ENCODE data around the gene SYNGAP1. TPM values are rescaled to one million over a fixed set of nuclear protein-coding genes. Genes with fewer than 3 reads are reported as not detected.
"Not testable (repeated sequence)": the region's sequence is repeated elsewhere in the genome, so short reads cannot be mapped to it uniquely, and the experiment has no call there.

Gene SYNGAP1
- total and polyA plus RNA-seq, 4 donors: 11.5 to 98.9 (median 52.9) TPM

DNA sequence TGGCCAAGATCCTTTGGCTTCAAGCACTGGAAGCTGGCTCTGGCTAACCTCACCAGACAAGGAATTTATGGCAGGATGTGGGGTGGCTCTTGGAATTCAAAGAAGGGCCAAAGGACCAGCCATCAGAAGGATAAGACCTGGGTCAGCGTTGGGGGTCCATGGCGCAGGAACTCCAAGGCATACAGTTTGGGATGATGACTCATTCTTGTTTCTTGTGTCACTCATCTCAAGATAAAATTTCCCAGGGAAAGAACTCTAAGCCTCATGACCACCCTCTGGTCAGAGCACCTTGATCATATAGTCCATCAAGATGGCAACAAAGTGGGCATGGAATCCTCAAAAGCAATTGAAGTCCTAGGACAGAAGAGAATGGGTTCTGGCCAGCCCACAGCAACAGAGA is 39.4 kb downstream of the SYNGAP1 start:
- 100% methylated on average over 2 of the region's 2 CpGs for WGBS (ENCODE audit: insufficient coverage)
- no peak overlapping the region for H3K4me3 ChIP-seq (ENCODE audit: low read depth, low read length)

DNA sequence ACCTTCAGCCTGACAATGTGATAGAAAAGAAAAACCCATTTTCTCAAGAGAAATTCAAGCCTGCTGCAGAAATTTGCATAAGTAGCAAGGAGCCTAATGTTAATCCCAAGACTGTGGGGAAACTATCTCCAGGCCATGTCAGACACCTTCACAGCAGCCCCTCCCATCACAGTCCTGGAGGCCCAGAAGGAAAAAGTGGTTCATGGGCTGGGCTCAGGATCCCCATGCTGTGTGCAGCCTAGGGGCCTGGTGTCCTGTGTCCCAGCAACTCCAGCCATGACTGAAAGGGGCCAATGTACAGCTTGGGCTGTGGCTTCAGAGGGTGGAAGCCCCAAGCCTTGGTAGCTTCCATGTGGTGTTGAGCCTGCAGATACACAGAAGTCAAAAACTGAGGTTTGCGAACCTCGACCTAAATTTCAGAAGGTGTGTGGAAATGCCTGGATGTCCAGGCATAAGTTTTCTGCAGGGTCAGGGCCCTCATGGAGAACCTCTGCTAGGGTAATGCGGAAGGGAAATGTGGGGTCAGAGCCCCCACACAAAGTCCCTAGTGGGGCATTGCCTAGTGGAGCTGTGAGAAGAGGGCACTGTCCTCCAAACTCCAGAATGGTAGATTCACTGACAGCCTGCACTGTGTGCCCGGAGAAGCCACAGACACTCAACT is 46.3 kb downstream of the SYNGAP1 start:
- no peaks in the 10 kb centered on the region for H3K9me3 ChIP-seq (ENCODE audit: control insufficient read depth, insufficient read depth, low read length)
- DNase-seq (ENCODE audit: low read depth in 4 of 6, low spot score in 6 of 6): no peak
- no peaks in the 10 kb centered on the region for H3K27me3 ChIP-seq (ENCODE audit: control insufficient read depth, insufficient read depth, low read length)
- H3K36me3 ChIP-seq (ENCODE audit: control insufficient read depth, insufficient read depth, low read length): no peaks in the 10 kb centered on the region
- no peak overlapping the region for H3K27ac ChIP-seq (ENCODE audit: low read depth, low read length)
- H3K4me3 ChIP-seq (ENCODE audit: low read depth, low read length): no peak overlapping the region
- WGBS (ENCODE audit: insufficient coverage): 97% methylated on average over 4 of the region's 4 CpGs
- no peaks in the 10 kb centered on the region for H3K4me1 ChIP-seq (ENCODE audit: control insufficient read depth, insufficient read depth, low read length)

More for the DNA sequence above, 39.4 kb downstream of the SYNGAP1 start:
- no peak for DNase-seq (ENCODE audit: low read depth in 4 of 6, low spot score in 6 of 6)
- Histone ChIP-seq H3K27ac (ENCODE audit: low read depth, low read length) (no peak overlapping the region), H3K27me3 (ENCODE audit: control insufficient read depth, insufficient read depth, low read length) (no peaks in the 10 kb centered on the region), H3K4me1 (ENCODE audit: control insufficient read depth, insufficient read depth, low read length) (peaks cover 15% of the 10 kb centered on the region), H3K9me3 (ENCODE audit: control insufficient read depth, insufficient read depth, low read length) (no peaks in the 10 kb centered on the region), H3K36me3 (ENCODE audit: control insufficient read depth, insufficient read depth, low read length) (peaks cover 20% of the 10 kb centered on the region)

DNA sequence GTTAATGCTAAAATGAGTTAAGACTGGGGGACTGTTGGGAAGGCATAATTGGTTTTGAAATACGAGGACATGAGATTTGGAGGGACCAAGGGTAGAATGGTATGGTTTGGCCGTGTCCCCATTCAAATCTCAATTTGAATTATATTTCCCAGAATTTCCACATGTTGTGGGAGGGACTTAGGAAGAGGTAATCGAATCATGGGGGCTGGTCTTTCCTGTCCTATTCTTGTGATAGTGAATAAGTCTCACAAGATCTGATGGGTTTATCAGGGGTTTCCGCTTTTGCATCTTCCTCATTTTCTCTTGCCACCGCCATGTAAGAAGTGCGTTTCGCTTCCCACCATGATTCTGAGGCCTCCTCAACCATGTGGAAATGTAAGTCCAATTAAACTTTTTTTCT is 47.2 kb downstream of the SYNGAP1 start:
- Histone ChIP-seq H3K27ac (ENCODE audit: low read depth, low read length) (no peak overlapping the region), H3K4me1 (ENCODE audit: control insufficient read depth, insufficient read depth, low read length) (no peaks in the 10 kb centered on the region), H3K36me3 (ENCODE audit: control insufficient read depth, insufficient read depth, low read length) (no peaks in the 10 kb centered on the region), H3K9me3 (ENCODE audit: control insufficient read depth, insufficient read depth, low read length) (no peaks in the 10 kb centered on the region), H3K27me3 (ENCODE audit: control insufficient read depth, insufficient read depth, low read length) (no peaks in the 10 kb centered on the region), H3K4me3 (ENCODE audit: low read depth, low read length) (no peak overlapping the region)
- DNase-seq (ENCODE audit: low read depth in 4 of 6, low spot score in 6 of 6): no peak
- no CpG with 5 or more reads among the region's 7 CpGs for WGBS (ENCODE audit: insufficient coverage)

DNA sequence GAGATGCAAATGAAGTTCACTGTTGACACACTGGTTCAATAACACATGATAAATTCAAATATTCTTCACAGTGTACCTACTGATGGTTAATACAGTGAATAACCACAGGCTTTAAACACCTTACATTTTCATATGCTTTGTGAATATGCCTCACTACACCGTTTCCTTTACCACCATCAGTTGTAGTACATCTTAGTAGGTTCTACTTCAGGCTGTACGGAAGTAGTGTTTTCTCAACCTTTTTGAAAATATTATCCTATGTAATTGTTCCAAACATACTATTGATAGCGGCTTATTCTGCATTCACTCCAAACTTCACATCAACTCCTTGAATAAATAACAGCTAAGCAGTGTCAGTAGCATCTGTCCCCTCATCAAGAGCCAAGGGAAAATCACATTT is 49.8 kb downstream of the SYNGAP1 start:
- DNase-seq (ENCODE audit: low read depth in 4 of 6, low spot score in 6 of 6): no peak
- no CpG with 5 or more reads among the region's 3 CpGs for WGBS (ENCODE audit: insufficient coverage)
- no peaks in the 10 kb centered on the region for H3K9me3 ChIP-seq (ENCODE audit: control insufficient read depth, insufficient read depth, low read length)
- H3K36me3 ChIP-seq (ENCODE audit: control insufficient read depth, insufficient read depth, low read length): no peaks in the 10 kb centered on the region
- no peaks in the 10 kb centered on the region for H3K4me1 ChIP-seq (ENCODE audit: control insufficient read depth, insufficient read depth, low read length)
- no peak overlapping the region for H3K4me3 ChIP-seq (ENCODE audit: low read depth, low read length)
- no peak overlapping the region for H3K27ac ChIP-seq (ENCODE audit: low read depth, low read length)
- no peaks in the 10 kb centered on the region for H3K27me3 ChIP-seq (ENCODE audit: control insufficient read depth, insufficient read depth, low read length)

DNA sequence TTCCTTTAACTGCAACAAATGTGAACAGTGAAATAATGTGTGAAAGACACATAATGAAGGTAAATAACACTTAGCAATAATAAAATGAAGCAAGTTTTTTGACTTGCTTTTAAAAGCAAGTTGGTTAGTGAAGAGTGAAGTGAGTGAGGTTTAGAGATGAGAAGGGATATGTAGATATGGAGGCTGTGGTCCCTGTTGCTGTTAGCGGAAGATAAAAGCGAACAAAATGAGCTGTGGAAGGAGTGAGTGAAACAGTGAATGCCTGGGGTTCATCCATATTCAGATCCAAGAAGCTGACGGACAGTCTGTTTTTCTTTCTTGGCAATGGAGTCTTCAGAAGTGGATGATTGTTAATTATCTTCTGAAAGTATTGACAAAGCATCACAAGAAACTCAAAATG is 58.0 kb downstream of the SYNGAP1 start:
- no peaks in the 10 kb centered on the region for H3K4me1 ChIP-seq (ENCODE audit: control insufficient read depth, insufficient read depth, low read length)
- H3K27ac ChIP-seq (ENCODE audit: low read depth, low read length): no peak overlapping the region
- no peak for DNase-seq (ENCODE audit: low read depth in 4 of 6, low spot score in 6 of 6)
- no peaks in the 10 kb centered on the region for H3K36me3 ChIP-seq (ENCODE audit: control insufficient read depth, insufficient read depth, low read length)
- no peaks in the 10 kb centered on the region for H3K27me3 ChIP-seq (ENCODE audit: control insufficient read depth, insufficient read depth, low read length)
- no peak overlapping the region for H3K4me3 ChIP-seq (ENCODE audit: low read depth, low read length)
- H3K9me3 ChIP-seq (ENCODE audit: control insufficient read depth, insufficient read depth, low read length): no peaks in the 10 kb centered on the region
- WGBS (ENCODE audit: insufficient coverage): 38% methylated on average over 2 of the region's 3 CpGs

DNA sequence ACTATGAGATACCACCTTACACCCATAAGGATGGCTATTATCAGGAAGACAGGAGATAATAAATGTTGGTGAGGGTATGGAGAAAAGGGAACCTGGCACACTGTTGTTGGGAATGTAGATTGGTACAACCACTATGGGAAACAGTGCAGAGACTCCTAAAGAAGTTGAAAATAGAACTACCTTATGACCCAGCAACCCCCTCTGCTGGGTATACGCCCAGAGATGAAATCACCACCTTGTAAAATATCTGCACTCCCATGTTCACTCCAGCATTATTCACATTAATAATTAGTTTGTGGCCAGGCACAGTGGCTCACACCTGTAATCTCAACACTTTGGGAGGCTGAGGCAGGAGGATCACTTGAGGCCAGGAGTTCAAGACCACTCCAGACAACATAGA is 61.3 kb downstream of the SYNGAP1 start:
- Histone ChIP-seq H3K36me3 (ENCODE audit: control insufficient read depth, insufficient read depth, low read length) (no peaks in the 10 kb centered on the region), H3K27ac (ENCODE audit: low read depth, low read length) (no peak overlapping the region)

DNA sequence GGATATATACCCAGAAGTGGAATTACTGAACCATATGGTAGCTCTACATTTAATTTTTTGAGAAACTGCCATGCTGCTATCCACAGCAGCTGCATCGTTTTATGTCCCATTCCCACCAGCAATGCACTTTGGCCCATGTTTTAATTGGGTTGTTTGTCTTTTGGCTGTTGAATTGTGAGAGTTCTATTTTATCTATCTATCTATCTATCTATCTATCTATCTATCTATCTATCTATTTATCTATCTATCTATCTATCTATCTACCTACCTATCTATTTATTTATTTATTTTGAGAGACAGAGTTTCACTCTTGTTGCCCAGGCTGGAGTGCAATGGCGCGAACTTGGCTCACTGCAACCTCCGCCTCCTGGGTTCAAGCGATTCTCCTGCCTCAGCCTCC is 62.8 kb downstream of the SYNGAP1 start:
- not testable (repeated sequence) for H3K9me3 ChIP-seq (ENCODE audit: control insufficient read depth, insufficient read depth, low read length); DNase-seq (ENCODE audit: low read depth in 4 of 6, low spot score in 6 of 6); H3K27me3 ChIP-seq (ENCODE audit: control insufficient read depth, insufficient read depth, low read length); H3K4me3 ChIP-seq (ENCODE audit: low read depth, low read length); H3K36me3 ChIP-seq (ENCODE audit: control insufficient read depth, insufficient read depth, low read length); H3K4me1 ChIP-seq (ENCODE audit: control insufficient read depth, insufficient read depth, low read length); H3K27ac ChIP-seq (ENCODE audit: low read depth, low read length)
- WGBS (ENCODE audit: insufficient coverage): 94% methylated on average over 3 of the region's 5 CpGs

More for the DNA sequence above, 61.3 kb downstream of the SYNGAP1 start:
- no peaks in the 10 kb centered on the region for H3K4me1 ChIP-seq (ENCODE audit: control insufficient read depth, insufficient read depth, low read length)
- no peaks in the 10 kb centered on the region for H3K9me3 ChIP-seq (ENCODE audit: control insufficient read depth, insufficient read depth, low read length)
- no peak for DNase-seq (ENCODE audit: low read depth in 4 of 6, low spot score in 6 of 6)
- WGBS (ENCODE audit: insufficient coverage): 43% methylated on average over 1 of the region's 1 CpG
- no peaks in the 10 kb centered on the region for H3K27me3 ChIP-seq (ENCODE audit: control insufficient read depth, insufficient read depth, low read length)
- H3K4me3 ChIP-seq (ENCODE audit: low read depth, low read length): no peak overlapping the region

DNA sequence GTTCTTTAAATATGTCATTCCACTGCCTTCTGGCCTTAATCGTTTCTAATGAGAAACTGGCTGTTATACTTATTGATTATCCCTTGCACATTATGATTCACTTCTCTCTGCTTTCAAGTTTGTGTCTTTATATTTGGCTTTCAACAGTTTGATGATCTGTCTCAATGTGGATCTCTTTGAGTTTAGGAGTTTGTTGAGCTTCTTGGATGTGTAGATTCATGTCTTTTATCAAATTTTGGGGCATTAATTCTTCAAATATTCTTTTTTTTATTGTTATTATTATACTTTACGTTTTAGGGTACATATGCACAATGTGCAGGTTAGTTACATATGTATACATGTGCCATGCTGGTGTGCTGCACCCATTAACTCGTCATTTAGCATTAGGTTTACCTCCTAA is 63.8 kb downstream of the SYNGAP1 start:
- H3K27me3 ChIP-seq (ENCODE audit: control insufficient read depth, insufficient read depth, low read length): no peaks in the 10 kb centered on the region
- DNase-seq (ENCODE audit: low read depth in 4 of 6, low spot score in 6 of 6): no peak
- H3K27ac ChIP-seq (ENCODE audit: low read depth, low read length): no peak overlapping the region
- no peaks in the 10 kb centered on the region for H3K36me3 ChIP-seq (ENCODE audit: control insufficient read depth, insufficient read depth, low read length)
- H3K9me3 ChIP-seq (ENCODE audit: control insufficient read depth, insufficient read depth, low read length): no peaks in the 10 kb centered on the region
- no CpG with 5 or more reads among the region's 3 CpGs for whole genome bisulfite sequencing (ENCODE audit: insufficient coverage)
- H3K4me1 ChIP-seq (ENCODE audit: control insufficient read depth, insufficient read depth, low read length): no peaks in the 10 kb centered on the region
- no peak overlapping the region for H3K4me3 ChIP-seq (ENCODE audit: low read depth, low read length)

DNA sequence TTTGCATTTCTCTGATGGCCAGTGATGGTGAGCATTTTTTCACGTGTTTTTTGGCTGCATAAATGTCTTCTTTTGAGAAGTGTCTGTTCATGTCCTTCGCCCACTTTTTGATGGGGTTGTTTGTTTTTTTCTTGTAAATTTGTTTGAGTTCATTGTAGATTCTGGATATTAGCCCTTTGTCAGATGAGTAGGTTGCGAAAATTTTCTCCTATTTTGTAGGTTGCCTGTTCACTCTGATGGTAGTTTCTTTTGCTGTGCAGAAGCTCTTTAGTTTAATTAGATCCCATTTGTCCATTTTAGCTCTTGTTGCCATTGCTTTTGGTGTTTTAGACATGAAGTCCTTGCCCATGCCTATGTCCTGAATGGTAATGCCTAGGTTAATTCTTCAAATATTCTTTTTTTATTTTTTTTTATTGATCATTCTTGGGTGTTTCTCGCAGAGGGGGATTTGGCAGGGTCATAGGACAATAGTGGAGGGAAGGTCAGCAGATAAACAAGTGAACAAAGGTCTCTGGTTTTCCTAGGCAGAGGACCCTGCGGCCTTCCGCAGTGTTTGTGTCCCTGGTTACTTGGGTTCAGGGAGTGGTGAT is 64.9 kb downstream of the SYNGAP1 start:
- H3K9me3 ChIP-seq (ENCODE audit: control insufficient read depth, insufficient read depth, low read length); DNase-seq (ENCODE audit: low read depth in 4 of 6, low spot score in 6 of 6); H3K4me3 ChIP-seq (ENCODE audit: low read depth, low read length); H3K27me3 ChIP-seq (ENCODE audit: control insufficient read depth, insufficient read depth, low read length); H3K36me3 ChIP-seq (ENCODE audit: control insufficient read depth, insufficient read depth, low read length); H3K4me1 ChIP-seq (ENCODE audit: control insufficient read depth, insufficient read depth, low read length); H3K27ac ChIP-seq (ENCODE audit: low read depth, low read length): not testable (repeated sequence)
- WGBS (ENCODE audit: insufficient coverage): no CpG with 5 or more reads among the region's 6 CpGs

DNA sequence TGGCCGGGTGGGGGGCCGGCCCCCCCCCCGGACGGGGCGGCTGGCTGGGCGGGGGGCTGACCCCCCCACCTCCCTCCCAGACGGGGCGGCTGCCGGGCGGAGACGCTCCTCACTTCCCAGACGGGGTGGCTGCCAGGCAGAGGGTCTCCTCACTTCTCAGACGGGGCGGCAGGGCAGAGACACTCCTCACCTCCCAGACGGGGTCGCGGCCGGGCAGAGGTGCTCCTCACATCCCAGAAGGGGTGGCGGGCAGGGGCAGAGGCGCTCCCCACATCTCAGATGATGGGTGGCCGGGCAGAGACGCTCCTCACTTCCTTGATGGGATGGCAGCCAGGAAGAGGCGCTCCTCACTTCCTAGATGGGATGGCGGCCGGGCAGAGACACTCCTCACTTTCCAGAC is 65.8 kb downstream of the SYNGAP1 start:
- not testable (repeated sequence) for DNase-seq (ENCODE audit: low read depth in 4 of 6, low spot score in 6 of 6); H3K27ac ChIP-seq (ENCODE audit: low read depth, low read length); H3K4me3 ChIP-seq (ENCODE audit: low read depth, low read length); H3K4me1 ChIP-seq (ENCODE audit: control insufficient read depth, insufficient read depth, low read length); H3K9me3 ChIP-seq (ENCODE audit: control insufficient read depth, insufficient read depth, low read length); H3K36me3 ChIP-seq (ENCODE audit: control insufficient read depth, insufficient read depth, low read length); H3K27me3 ChIP-seq (ENCODE audit: control insufficient read depth, insufficient read depth, low read length)
- WGBS (ENCODE audit: insufficient coverage): 100% methylated on average over 6 of the region's 25 CpGs

All from spinal cord (tissue), 10 donors.